ENCODE measurements around the gene NME3.

GRCh38 chr16:1751946-1752345 is 19.4 kb downstream of the NME3 start:
- TF ChIP-seq POLR2A (IDR thresholded peaks at IDR 0.05; ENCODE audit: low read length) (no peak), GATA1 (IDR thresholded peaks at IDR 0.05; ENCODE audit: low read depth, low read length) (no peak)
